ENCODE data around the gene ANO1.

ANO1 gene

GRCh38 chr11:70170596-70171210 is 92.6 kb downstream of the ANO1 start:
- DNase-seq, result no peak

DNA sequence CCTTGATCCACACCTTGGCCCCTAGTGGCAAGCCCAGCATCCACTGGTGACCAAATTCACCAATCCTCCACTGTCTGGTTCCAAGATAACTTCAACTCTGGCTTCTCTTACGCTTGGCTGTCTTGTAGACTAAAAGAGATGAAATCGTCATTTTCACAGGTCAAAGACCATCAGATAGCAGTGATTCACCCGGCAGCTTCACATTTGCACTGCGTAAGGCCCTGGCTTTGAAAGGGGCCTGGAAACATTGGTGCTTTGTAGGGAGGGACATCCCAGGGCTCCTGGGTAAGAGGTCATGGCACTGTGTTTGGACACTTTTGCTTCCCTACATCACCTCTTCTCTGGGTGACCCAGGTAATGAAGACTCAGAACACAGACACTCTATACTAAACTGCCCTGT is 94.9 kb downstream of the ANO1 start:
- DNase-seq, result no peak

GRCh38 chr11:70174547-70175235 is 96.6 kb downstream of the ANO1 start:
- DNase-seq, result no peak

- DNase-seq, result no peak
These were observed 97.2 kb downstream of the ANO1 start for GRCh38 chr11:70175236-70175698.

DNA sequence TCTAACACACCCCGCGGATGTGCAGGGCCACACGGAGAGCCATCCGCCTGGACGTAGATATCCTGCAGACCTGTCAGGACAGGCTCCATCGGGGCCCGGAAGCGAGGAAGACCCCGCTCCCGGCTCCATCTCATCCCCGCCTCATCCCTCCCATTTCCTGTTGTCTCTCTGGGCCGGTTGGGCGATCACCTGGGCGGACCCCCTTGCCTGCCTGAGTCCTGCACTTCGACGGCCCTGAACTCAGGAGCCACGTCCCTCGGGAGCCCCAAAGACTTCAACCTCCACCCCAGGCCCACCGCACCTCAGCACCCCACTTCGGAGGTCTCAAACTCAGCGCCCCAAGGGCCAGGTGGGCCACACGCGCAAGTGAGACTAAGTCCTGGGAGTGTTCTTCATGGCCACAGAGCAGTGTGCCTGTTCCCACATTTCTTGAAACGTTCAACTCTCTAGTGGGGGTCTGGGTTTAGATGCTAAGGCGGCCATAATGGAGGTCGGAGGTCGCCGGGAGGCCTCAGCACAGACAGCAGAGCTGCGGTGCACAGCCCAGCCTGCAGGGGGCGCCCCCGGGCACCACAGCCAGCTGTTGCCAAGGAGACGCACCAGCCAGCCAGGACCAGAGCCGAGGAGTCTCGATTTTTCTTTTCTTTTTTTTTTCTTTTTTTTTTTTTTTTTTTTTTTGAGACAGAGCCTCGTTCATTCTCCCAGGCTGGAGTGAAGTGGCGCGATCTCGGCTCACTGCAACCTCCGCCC is 99.0 kb downstream of the ANO1 start:
- DNase-seq, result peak; percentile 84

DNA sequence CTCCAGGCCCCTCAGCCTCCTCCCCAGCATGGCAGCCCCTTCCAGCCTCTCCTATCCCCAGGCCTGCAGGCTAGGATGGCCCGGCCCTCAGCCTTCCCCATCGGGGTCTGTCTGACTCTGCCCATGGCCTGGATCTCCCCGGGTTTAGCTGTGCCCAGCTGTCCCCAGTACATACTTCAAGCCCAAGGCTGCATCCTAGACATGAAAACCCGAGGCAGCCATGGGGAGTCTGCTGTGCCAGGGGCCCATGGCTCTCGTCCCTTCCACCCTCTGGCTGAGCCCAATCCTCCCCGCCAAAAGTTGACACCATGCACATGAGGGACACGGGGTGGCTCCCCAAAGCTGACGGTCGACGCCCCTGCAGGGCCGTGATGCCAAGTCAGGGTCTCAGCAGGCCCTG is 102.8 kb downstream of the ANO1 start:
- no peak for DNase-seq

GRCh38 chr11:70182266-70182665 is 104.1 kb downstream of the ANO1 start:
- no peak for DNase-seq

DNA sequence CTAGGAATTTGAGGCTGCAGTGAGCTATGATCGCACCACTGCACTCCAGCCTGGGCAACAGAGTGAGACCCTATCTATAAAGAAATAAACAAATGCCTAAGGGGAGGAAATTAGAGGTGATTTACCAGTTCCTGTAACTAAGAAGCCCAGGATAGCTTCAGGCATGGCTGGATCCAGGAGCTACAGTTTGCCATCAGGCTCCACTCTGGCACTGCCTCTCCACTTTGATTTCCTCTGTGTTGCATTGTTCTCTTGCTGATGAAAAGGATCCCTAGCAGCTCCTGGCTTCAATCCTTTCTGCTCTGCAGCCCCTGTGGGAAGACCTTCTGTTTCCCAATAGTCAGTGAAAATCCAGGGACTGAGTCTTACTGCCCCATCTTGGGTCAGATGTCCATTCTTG is 104.9 kb downstream of the ANO1 start:
- no peak for DNase-seq

- no peak for DNase-seq
These were observed 105.5 kb downstream of the ANO1 start for GRCh38 chr11:70183483-70184176.

GRCh38 chr11:70184396-70184795 is 106.3 kb downstream of the ANO1 start:
- no peak for DNase-seq

DNA sequence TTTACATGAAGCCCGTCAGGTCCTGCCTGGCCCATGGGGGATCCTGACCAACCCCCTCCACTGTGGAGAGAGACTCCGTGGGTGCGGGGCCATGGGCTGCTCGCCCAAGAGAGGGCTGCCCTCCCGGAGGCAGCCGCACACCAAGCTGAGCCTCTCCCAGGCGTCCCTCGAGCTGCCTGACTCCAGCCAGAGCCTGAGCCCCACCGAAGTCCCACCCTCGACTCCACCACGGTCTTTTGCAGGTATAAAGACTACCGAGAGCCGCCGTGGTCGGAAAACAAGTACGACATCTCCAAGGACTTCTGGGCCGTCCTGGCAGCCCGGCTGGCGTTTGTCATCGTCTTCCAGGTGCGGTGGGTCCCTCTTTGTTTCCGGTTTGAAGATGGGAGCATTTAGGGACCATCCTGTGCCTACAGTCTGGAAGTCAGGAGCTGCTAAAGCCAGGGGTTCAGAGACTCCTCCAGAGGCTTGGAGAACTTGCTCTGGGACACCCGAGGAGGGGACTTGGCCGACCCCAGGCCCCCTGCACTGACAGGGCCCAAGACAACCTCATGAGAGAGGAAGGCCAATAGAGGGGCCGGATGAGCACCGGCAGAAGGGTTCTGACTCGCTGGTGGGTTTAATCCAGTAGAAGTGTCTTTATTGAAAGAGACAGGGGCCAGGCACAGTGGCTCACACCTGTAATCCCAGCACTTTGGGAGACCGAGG is 107.4 kb downstream of the ANO1 start:
- no peak for DNase-seq

- no peak for DNase-seq
These were observed 108.3 kb downstream of the ANO1 start for GRCh38 chr11:70186420-70186819.

DNA sequence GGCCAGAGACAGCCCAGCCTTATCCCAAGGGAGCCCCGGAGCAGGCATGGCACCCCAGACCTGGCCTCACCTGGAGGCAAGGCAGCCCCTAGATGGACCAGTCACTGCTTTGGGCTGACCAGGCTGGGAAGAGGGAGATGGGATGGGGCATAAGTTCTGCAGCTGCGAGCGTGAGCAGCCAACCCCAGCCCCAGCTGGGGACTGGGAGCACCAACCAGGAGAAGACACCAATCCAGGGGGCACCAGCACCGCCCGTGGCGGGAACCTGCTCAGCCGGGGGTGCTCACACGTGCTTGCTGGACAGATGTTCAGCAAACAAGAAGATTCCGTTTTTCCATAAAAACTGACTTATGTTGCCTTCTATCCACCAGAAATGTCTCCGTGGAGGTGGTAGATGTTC is 108.8 kb downstream of the ANO1 start:
- DNase-seq, result no peak

DNA sequence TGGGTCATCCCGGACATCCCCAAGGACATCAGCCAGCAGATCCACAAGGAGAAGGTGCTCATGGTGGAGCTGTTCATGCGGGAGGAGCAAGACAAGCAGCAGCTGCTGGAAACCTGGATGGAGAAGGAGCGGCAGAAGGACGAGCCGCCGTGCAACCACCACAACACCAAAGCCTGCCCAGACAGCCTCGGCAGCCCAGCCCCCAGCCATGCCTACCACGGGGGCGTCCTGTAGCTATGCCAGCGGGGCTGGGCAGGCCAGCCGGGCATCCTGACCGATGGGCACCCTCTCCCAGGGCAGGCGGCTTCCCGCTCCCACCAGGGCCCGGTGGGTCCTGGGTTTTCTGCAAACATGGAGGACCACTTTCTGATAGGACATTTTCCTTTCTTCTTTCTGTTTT is 109.7 kb downstream of the ANO1 start:
- DNase-seq, result no peak

GRCh38 chr11:70189622-70190021 is 111.5 kb downstream of the ANO1 start:
- no peak for DNase-seq

DNA sequence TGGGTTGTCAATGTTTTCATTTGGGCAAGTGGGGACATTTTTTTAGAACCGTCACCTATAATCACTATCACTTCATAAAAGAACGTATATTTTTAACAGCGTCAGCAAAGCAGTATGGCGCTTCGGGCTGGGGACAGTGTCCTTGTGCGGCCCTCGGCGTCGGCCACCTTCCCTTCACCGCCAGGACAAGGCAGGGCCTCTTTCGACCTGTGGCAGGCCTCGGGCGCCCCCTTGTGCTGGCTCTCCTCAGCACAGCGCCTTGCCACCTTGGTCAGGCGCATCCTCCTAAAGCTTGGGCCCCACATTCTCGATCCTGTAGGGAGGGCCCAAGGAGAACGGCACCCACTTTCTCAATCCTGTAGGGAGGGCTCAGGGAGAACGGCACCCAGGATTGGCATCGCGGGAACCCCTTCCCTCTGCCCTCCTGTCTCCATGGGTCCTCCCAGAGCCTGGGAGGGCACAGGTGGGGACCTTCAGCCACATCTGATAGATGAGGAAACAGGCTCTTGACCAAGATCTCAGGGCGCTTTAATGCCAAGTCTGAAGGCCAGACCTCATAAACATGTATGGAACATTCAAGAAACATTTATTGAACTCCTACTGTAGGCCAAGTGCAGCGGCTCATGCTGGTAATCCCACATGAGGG is 113.5 kb downstream of the ANO1 start:
- DNase-seq, result peak; percentile 81

DNA sequence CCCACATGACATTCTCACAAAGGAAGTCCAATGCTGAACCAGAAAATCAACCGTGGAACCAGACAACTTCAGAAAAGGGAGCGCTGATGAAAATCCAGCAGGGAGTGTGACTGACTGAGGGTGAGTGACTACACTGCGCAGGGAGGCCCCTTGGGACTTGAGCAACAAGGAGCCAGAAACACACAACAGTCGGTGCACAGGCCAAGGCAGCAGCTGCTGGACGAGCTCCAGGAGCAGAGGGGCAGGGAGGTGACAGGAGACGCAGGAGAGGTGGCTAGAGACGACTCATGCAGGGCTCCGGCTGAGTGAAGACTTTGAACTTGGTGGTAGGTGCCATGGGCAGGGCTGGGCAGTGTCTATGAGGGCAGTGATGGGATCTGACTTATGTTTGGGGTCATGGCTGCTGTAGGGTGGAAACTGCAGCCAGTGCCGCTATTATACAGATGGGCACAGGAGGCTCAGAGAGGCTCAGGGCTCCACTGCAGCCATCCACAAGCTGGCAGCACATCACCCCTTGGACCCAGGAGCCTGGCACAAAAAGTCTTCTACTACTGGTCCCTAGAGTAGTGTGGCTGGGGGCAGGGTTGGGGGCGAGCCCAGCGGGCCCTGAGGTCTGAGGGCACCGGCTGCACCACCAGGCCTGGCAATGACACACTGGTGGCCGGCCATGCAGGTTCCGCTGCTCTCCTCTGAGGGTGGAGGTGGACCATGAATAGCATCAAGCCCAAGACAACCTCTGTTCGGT is 114.7 kb downstream of the ANO1 start:
- DNase-seq, result no peak

GRCh38 chr11:70193411-70194292 is 115.5 kb downstream of the ANO1 start:
- DNase-seq, result no peak

DNA sequence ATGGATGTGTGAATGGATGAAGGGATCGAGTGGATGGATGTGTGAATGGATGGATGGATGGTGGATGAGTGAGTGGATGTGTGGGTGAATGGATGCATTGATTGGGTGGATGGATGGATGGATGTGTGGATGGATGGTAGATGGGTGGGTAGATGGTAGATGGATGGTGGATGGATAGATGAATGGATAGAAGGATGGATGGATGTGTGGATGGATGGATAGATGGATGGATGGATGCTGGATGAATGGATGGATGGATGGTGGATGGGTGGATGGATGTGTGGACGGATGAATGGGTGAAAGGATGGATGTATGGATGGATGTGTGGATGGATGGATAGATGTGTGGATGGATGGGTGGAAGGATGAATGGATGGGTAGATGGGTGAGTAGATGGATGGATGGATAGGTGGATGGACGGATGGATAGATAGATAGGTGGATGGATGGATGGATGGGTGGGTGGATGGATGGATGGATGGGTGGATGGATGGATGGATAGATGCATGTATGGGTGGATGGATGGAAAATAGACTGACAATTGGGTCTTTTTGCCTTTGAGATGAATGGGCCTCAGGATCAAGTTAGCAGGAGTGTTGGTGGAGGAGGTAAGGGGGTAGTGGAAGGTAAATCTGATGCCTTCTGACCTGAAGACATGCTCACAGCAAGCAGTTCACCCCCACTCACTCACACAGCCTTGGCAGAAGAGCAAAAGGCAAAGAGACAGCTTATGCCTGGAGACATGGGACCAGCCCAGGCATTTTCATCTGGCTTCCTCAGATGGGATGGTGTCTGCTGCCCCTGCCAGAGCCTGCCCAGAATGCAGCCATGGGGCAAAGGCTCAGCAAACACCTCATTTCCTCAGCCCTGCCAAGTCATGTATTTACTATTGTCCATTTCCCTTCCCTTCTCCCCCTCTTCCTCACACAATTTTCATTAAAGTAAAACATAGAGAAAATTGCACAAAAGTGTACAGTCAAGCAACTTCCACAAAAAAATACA is 117.0 kb downstream of the ANO1 start:
- DNase-seq, result no peak

Measured in activated effector memory CD4-positive, alpha-beta T cell treated with anti-CD3 and anti-CD28 coated beads, Interleukin-2, amount 50 U/mL, for 16 hours (primary cell).